A673 (cell line): Measurements from ENCODE around the gene MAPK8IP3. TPM values are rescaled to one million over a fixed set of nuclear protein-coding genes. Genes with fewer than 3 reads are reported as not detected.

Experiments
- BruUV-seq: library from RNA; stranded (reverse); fragments of 400-500 nt; replicated peaks from 2 replicates; lab custom pipeline; 2021; lab: Mats Ljungman, UMichigan
- CTCF ChIA-PET: fragments of 300-600 bp; sonication (Branson Sonifier 250); formaldehyde crosslinking; loops from one replicate; lab custom pipeline; 2022; ENCODE audit warnings: antibody characterized with exemption; lab: Charles Lee
- POLR2A ChIA-PET: fragments of 300-600 bp; sonication (Branson Sonifier 250); formaldehyde crosslinking; loops from one replicate; lab custom pipeline; 2022; ENCODE audit warnings: antibody characterized with exemption; ENCODE audit not compliant: low non-redundant PET; lab: Charles Lee
- DNase-seq: peaks from one replicate; pipeline ENCODE4 v3.0.0-alpha.2; 2015; ENCODE audit warnings: low spot score
- H3K27ac ChIP-seq: fragments of 200-600 bp; sonication (generic); 2 replicates; pipeline ENCODE4 v1.5.1; 2016; ENCODE audit warnings: mixed run types, low read depth, mild to moderate bottlenecking, mixed read lengths, antibody characterized with exemption, low read length; ENCODE audit not compliant: poor library complexity, severe bottlenecking
- H3K27me3 ChIP-seq: fragments of 200-600 bp; sonication (generic); replicated peaks from 2 replicates; pipeline ENCODE4 v1.6.1; 2017; ENCODE audit warnings: mixed run types, low read depth, mild to moderate bottlenecking, mixed read lengths, antibody characterized with exemption, low read length; ENCODE audit not compliant: insufficient read depth, poor library complexity
- H3K36me3 ChIP-seq: fragments of 200-600 bp; sonication (generic); 2 replicates; pipeline ENCODE4 v1.6.1; 2016; ENCODE audit warnings: mixed run types, mild to moderate bottlenecking, mixed read lengths, antibody characterized with exemption, low read length; ENCODE audit not compliant: insufficient read depth, poor library complexity, severe bottlenecking
- H3K4me1 ChIP-seq: fragments of 200-600 bp; sonication (generic); 2 replicates; pipeline ENCODE4 v1.6.1; 2017; ENCODE audit warnings: mixed run types, mild to moderate bottlenecking, mixed read lengths, antibody characterized with exemption, low read length; ENCODE audit not compliant: insufficient read depth, poor library complexity, severe bottlenecking
- H3K4me3 ChIP-seq: fragments of 200-600 bp; sonication (generic); 2 replicates; pipeline ENCODE4 v1.5.1; 2016; ENCODE audit warnings: low read depth, mixed run types, mild to moderate bottlenecking, mixed read lengths, low read length; ENCODE audit not compliant: poor library complexity, severe bottlenecking
- H3K9me3 ChIP-seq: fragments of 200-600 bp; sonication (generic); 2 replicates; pipeline ENCODE4 v1.6.1; 2016; ENCODE audit warnings: mixed run types, low read depth, mild to moderate bottlenecking, mixed read lengths, antibody characterized with exemption, low read length; ENCODE audit not compliant: poor library complexity, severe bottlenecking
- EZH2 ChIP-seq: fragments of 200-600 bp; sonication (generic); IDR thresholded peaks from 2 replicates; pipeline ENCODE4 v1.6.1; 2017; ENCODE audit warnings: borderline replicate concordance, low read depth, mild to moderate bottlenecking, mixed read lengths, antibody characterized with exemption, low read length; ENCODE audit not compliant: poor library complexity, severe bottlenecking
- intact Hi-C: fragments of 100-400 bp; cut with micrococcal nuclease; formaldehyde crosslinking; loops from one replicate; pipeline ENCODE4 v1.10.0; 2022; ENCODE audit not compliant: unreplicated experiment
- total RNA-seq: library from RNA; stranded (reverse); gene quantifications from 2 replicates; pipeline ENCODE4 v1.2.3, GENCODE V29; 2021
- TF ChIP-seq, protein P1 (sequence below): fragments of 300-800, 200-600 bp; sonication (generic); conservative IDR thresholded peaks from 2 replicates; pipeline ENCODE4 v1.5.1; 2017; ENCODE audit warnings: low read depth, mild to moderate bottlenecking, antibody characterized with exemption, low read length, moderate library complexity, mixed read lengths

MAPK8IP3 gene
- total RNA-seq, 1 experiment from 2014 or later: 69.2 TPM

DNA sequence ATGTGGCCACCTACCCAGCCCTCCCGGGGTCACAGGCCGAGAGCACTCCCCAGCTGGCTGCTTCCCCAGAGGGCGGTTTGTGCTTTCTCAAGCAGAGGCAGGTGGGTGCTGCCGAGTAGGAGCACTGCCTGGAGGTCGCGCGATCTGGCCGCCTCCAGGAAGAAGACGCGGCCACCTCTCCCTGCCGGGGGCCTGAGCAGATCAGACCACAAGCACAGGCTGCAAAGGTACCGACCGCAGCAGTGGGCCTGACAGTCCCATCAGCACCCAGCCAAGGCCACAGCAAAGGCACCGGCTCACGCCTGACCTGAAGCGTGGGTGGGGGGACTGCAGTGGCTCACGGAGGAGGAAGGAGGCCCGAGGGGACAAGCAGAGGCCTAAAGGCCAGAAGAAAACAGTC lies 102.7 kb downstream of the MAPK8IP3 start:
- CTCF ChIA-PET: no interaction called here
- BruUV-seq: no TSS peak
- Histone ChIP-seq H3K27me3 (no peaks in the 10 kb centered on the region), H3K9me3 (no peaks in the 10 kb centered on the region), H3K4me3 (no peak overlapping the region), H3K4me1 (peaks cover 9% of the 10 kb centered on the region), H3K27ac (no peak overlapping the region), H3K36me3 (no peaks in the 10 kb centered on the region)
- no peak for DNase-seq
- POLR2A ChIA-PET: no interaction called here
- intact Hi-C loops: no loop called here
- no peak for TF ChIP-seq EZH2
- TF ChIP-seq, protein P1, sequence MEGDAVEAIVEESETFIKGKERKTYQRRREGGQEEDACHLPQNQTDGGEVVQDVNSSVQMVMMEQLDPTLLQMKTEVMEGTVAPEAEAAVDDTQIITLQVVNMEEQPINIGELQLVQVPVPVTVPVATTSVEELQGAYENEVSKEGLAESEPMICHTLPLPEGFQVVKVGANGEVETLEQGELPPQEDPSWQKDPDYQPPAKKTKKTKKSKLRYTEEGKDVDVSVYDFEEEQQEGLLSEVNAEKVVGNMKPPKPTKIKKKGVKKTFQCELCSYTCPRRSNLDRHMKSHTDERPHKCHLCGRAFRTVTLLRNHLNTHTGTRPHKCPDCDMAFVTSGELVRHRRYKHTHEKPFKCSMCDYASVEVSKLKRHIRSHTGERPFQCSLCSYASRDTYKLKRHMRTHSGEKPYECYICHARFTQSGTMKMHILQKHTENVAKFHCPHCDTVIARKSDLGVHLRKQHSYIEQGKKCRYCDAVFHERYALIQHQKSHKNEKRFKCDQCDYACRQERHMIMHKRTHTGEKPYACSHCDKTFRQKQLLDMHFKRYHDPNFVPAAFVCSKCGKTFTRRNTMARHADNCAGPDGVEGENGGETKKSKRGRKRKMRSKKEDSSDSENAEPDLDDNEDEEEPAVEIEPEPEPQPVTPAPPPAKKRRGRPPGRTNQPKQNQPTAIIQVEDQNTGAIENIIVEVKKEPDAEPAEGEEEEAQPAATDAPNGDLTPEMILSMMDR: no peak

DNA sequence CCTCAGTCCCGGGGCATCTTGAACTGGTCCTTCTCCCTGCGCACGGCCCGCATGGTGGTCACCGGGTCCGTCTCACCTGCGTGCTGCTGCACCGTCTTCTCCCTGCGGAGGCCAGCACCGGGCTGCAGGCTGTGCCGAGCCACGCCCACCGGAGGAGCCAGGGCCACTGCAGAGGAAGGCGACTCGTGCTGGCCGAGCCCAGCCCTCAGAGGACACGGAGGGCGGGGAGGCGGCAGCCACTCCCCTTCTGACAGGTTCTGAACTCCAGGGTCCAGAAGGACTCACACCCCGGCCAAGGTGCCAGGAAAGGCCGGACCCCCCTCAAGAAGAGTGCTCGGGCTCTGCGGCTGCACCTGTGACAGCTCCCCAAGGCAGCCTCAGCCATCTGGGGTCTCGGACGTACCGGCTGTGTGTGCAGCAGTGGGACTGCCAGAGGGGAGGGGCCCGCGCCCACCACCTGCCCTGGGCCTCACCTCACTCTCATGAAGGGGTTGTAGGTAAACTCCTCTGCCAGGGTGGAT lies 103.3 kb downstream of the MAPK8IP3 start:
- POLR2A ChIA-PET: no interaction called here
- CTCF ChIA-PET: no interaction called here
- Histone ChIP-seq H3K4me3 (no peak overlapping the region), H3K9me3 (no peaks in the 10 kb centered on the region), H3K27ac (no peak overlapping the region), H3K36me3 (no peaks in the 10 kb centered on the region), H3K27me3 (no peaks in the 10 kb centered on the region), H3K4me1 (peaks cover 9% of the 10 kb centered on the region)
- BruUV-seq: no TSS peak
- DNase-seq: no peak
- TF ChIP-seq, protein P1: no peak
- TF ChIP-seq EZH2: no peak
- intact Hi-C loops: no loop called here

DNA sequence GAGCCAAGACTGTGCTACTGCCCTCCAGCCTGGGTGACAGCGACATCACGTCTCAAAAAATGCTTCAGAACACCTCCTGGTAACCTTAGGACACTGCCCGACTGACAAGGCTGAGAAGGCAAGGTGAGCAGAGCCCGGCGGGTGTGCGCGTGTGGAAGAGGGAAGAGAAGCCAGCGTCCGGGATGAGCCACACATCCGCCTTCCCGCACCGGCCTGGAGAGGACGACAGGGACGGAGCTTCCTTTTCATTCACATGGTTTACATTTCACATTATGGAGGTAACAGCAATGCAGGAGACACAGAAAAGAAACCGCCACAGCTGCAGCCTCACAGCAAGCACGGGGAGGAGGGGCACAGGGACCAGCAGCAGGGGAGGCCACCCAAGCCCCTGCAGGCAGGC lies 104.1 kb downstream of the MAPK8IP3 start:
- no peak overlapping the region for H3K27ac ChIP-seq
- no peaks in the 10 kb centered on the region for H3K9me3 ChIP-seq
- intact Hi-C loops: no loop called here
- POLR2A ChIA-PET: no interaction called here
- no peak overlapping the region for H3K4me3 ChIP-seq
- peaks cover 9% of the 10 kb centered on the region for H3K4me1 ChIP-seq
- no peak for DNase-seq
- no peaks in the 10 kb centered on the region for H3K36me3 ChIP-seq
- TF ChIP-seq EZH2: no peak
- TF ChIP-seq, protein P1: no peak
- H3K27me3 ChIP-seq: no peaks in the 10 kb centered on the region
- BruUV-seq: no TSS peak
- CTCF ChIA-PET: no interaction called here
